ENCODE measurements around the gene WDR59.
"Not testable (repeated sequence)": the region's sequence is repeated elsewhere in the genome, so short reads cannot be mapped to it uniquely, and the experiment has no call there.

WDR59 gene

DNA sequence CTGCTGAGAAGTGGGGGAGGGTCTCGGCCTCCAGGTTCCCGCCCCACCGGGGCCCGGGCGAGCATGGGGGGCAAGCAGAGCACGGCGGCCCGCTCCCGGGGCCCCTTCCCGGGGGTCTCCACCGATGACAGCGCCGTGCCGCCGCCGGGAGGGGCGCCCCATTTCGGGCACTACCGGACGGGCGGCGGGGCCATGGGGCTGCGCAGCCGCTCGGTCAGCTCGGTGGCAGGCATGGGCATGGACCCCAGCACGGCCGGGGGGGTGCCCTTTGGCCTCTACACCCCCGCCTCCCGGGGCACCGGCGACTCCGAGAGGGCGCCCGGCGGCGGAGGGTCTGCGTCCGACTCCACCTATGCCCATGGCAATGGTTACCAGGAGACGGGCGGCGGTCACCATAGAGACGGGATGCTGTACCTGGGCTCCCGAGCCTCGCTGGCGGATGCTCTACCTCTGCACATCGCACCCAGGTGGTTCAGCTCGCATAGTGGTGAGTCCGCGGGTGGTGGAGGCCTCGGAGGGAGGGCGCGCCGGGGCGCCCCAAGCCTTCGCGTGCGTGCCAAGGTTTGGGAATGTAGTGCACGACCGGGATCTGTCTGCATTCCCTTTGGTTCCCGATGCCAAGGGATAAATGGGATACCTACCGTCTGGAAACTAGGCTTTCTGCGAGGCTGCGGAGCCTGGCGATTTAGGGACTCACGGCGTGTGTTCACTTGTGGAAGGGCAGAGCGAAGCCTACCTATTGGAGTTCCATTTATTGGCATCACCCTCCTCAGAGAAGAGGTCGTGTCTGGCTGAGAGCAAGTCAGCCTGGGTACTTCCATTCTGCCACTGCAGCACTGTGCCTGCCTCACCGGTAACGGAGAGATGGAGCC, 14.9 kb upstream of the WDR59 start:
- TF ChIP-seq POU2F2 (IDR thresholded peaks at IDR 0.05; ENCODE audit: low read depth, low read length) (no peak), POLR2A (IDR thresholded peaks at IDR 0.05; ENCODE audit: low read depth, low read length) (no peak), PAX5 (IDR thresholded peaks at IDR 0.05; ENCODE audit: insufficient read depth, low read length, severe bottlenecking) (no peak), SPI1 (IDR thresholded peaks at IDR 0.05; ENCODE audit: low read depth, low read length) (no peak), TAF1 (IDR thresholded peaks at IDR 0.05; ENCODE audit: low read depth, low read length) (no peak)

DNA sequence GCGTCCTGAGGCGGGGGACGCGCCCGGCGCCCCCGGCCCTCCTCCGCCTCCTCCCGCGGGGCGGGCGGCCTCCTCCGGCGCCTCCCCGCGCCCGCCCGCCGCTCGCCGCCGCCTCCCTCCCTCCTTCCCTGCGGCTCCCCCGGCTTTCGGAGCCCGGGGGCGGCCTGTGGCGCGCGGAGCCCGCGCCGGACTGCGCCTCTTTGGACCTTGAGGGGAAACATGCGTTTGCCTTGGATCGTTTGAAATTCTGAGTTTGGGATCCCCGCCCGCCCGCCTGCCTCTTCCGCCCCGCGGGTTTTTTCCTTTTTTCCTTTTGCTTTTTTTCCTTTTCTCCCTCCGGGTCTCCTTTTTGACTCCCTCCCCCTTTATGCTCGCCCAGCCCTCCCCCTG, 14.3 kb upstream of the WDR59 start:
- FAIRE-seq = no peak
- DNase-seq (ENCODE audit: insufficient read length, low spot score) = peak; percentile 44
- no peak for TF ChIP-seq SPI1 (IDR thresholded peaks at IDR 0.05; ENCODE audit: low read depth, low read length)
- TF ChIP-seq POU2F2 (IDR thresholded peaks at IDR 0.05; ENCODE audit: low read depth, low read length) = no peak
- no peak for TF ChIP-seq PAX5 (IDR thresholded peaks at IDR 0.05; ENCODE audit: insufficient read depth, low read length, severe bottlenecking)
- no peak for TF ChIP-seq TAF1 (IDR thresholded peaks at IDR 0.05; ENCODE audit: low read depth, low read length)
- no peak for TF ChIP-seq POLR2A (IDR thresholded peaks at IDR 0.05; ENCODE audit: low read depth, low read length)
- TF ChIP-seq POLR2AphosphoS5 (IDR thresholded peaks at IDR 0.05; ENCODE audit: low read depth, low read length) = no peak

More for the DNA sequence above, 14.9 kb upstream of the WDR59 start:
- peak; percentile 47 for DNase-seq (ENCODE audit: insufficient read length, low spot score)
- FAIRE-seq = no peak

DNA sequence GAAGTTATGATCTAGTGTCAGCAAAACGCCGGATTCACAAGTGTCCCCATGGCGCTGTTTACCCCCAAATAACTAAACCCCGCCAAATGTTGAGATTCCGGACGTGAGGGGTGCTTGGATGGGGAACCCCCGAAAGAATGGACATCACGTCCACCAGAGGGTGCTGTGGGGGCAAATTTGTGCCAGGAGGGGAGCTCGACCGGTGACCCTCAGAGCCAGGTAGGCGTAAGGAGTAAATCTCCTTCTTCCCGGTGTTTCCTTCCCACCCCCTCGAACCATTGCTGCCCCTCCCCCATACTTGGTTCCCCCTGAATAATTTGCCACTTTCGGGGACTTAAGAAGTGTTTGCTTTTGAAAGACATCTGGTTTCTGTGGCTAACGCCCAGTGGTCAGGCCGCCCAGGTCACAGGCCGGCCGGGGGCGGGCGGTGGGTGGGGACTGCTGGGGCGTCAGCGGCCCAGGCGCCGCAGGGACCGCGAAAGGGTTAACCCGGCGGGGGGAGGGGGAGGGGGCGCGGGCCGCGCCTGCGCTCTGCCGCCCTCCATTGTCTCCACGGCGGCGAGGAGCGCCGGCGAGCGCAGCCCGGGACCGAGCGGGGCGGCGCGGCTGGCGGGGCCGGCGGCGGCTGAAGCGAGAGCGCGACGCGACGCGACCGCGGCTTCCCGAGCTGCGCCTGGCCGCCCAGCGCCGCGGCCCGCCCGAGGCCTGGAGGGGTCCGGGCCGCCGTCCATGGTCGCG, 13.7 kb upstream of the WDR59 start, which contains the start of gene ZNRF1:
TSS of gene ZNRF1 (plus strand) at position 544 of the 738 bp plus-strand sequence. CDS start 648 bp downstream, outside the sequence.
- no peak for TF ChIP-seq TAF1 (IDR thresholded peaks at IDR 0.05; ENCODE audit: low read depth, low read length)
- TF ChIP-seq POU2F2 (IDR thresholded peaks at IDR 0.05; ENCODE audit: low read depth, low read length) = no peak
- peak; percentile 49 for TF ChIP-seq PAX5 (IDR thresholded peaks at IDR 0.05; ENCODE audit: insufficient read depth, low read length, severe bottlenecking)
- TF ChIP-seq POLR2A (IDR thresholded peaks at IDR 0.05; ENCODE audit: low read depth, low read length) = no peak
- peak; percentile 86 for DNase-seq (ENCODE audit: insufficient read length, low spot score)
- peak; percentile 90 for FAIRE-seq

DNA sequence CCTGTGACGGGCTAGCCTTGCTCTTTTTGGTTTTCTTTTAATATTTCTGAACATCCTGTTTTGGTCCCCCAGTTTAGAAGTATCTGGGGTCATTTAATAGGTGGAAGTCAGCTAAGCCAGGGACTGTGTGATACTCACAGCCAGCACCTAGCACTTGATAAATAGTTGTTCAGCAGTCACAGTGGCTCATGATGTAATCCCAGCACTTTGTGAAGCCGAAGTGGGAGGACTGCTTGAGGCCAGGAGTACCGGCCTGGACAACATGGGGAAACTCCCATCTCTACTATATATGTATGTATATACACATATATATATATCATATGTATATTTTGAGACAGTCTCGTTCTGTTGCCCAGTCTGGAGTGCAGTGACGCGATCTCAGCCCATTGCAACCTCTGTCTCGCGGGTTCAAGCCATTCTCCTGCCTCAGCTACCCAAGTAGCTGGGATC, 12.1 kb upstream of the WDR59 start:
- DNase-seq (ENCODE audit: insufficient read length, low spot score) = no peak
- TF ChIP-seq SPI1 (IDR thresholded peaks at IDR 0.05; ENCODE audit: low read depth, low read length) (no peak), POLR2A (IDR thresholded peaks at IDR 0.05; ENCODE audit: low read depth, low read length) (no peak), POLR2AphosphoS5 (IDR thresholded peaks at IDR 0.05; ENCODE audit: low read depth, low read length) (no peak), PAX5 (IDR thresholded peaks at IDR 0.05; ENCODE audit: insufficient read depth, low read length, severe bottlenecking) (no peak), TAF1 (IDR thresholded peaks at IDR 0.05; ENCODE audit: low read depth, low read length) (no peak)
- FAIRE-seq = no peak

DNA sequence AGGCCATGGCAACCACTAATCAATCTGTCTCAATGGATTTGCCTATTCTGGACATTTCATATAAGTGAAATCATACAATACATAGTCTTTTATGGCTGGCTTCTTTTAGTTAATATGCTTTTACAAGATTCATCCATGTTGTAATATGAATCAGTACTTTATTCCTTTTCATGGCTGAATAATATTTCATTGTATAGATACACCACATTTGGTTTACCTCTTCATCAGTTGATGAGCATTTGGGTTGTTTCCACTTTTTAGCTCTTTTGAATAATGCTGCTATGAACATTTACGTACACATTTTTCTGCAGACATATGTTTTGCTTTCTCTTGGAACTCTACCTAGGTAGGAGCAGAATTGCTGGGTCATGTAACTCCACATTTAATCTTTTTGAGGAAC, 11.1 kb upstream of the WDR59 start:
- TF ChIP-seq POU2F2 (IDR thresholded peaks at IDR 0.05; ENCODE audit: low read depth, low read length) = no peak
- no peak for TF ChIP-seq PAX5 (IDR thresholded peaks at IDR 0.05; ENCODE audit: insufficient read depth, low read length, severe bottlenecking)
- TF ChIP-seq TAF1 (IDR thresholded peaks at IDR 0.05; ENCODE audit: low read depth, low read length) = no peak
- no peak for TF ChIP-seq POLR2A (IDR thresholded peaks at IDR 0.05; ENCODE audit: low read depth, low read length)
- TF ChIP-seq POLR2AphosphoS5 (IDR thresholded peaks at IDR 0.05; ENCODE audit: low read depth, low read length) = no peak
- TF ChIP-seq SPI1 (IDR thresholded peaks at IDR 0.05; ENCODE audit: low read depth, low read length) = no peak
- DNase-seq (ENCODE audit: insufficient read length, low spot score) (no peak), FAIRE-seq (no peak)

DNA sequence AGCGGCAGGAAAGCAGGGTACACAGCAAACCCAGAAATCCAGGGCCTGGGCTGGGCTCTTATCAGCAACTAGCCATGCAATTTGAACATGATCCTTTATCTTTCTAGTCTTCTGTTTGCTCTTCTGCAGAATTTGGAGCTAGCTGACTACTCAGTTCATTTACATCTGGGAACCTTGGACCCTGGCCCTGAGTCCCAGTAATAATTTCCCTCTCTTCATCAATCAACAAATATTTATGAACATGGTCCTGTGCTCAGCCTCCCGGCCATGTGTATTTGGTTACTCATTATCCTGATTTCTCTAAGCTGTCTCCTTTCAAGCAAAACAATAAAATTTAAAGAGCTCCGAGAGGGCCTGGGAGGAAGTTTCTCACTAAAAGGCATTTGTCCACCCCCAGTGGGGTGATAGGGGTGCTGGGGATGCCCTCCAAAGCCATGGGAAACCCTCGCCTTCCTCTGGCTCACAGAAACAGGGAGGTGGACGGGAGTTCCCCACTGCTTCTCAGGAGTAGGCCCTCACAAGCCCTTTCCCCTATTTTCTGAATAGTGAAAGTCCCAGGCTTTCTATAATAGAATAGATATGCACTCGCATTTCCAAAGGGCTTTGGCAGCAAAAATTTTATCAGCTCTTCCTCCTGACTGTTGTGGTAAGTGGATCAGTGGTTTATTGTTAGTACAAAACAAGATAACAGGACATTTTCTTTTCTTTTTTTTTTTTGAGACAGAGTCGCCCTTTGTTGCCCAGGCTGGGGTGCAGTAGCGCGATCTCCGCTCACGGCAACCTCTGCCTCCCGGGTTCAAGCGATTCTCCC, 6.9 kb upstream of the WDR59 start:
- DNase-seq (ENCODE audit: insufficient read length, low spot score) = no peak
- no peak for FAIRE-seq
- TF ChIP-seq POLR2A (IDR thresholded peaks at IDR 0.05; ENCODE audit: low read depth, low read length) (no peak), PAX5 (IDR thresholded peaks at IDR 0.05; ENCODE audit: insufficient read depth, low read length, severe bottlenecking) (no peak), POLR2AphosphoS5 (IDR thresholded peaks at IDR 0.05; ENCODE audit: low read depth, low read length) (no peak), SPI1 (IDR thresholded peaks at IDR 0.05; ENCODE audit: low read depth, low read length) (no peak), POU2F2 (IDR thresholded peaks at IDR 0.05; ENCODE audit: low read depth, low read length) (no peak), TAF1 (IDR thresholded peaks at IDR 0.05; ENCODE audit: low read depth, low read length) (no peak)

DNA sequence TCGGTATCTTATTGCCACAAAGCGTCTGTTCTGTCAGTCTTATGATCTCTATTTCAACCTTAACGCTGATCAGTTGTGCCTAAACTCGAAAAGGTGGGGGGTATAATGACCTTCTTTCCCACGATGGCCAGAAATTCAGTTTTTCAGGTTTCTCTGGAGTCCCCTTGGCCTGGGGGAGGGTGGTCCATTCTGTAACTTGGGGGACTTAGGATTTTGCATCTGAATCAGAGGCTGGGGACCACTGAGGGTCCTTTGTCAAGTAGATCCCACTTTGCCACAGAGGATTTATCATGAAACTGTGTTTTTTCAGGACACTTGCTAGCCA, 6.3 kb upstream of the WDR59 start:
- no peak for TF ChIP-seq TAF1 (IDR thresholded peaks at IDR 0.05; ENCODE audit: low read depth, low read length)
- TF ChIP-seq SPI1 (IDR thresholded peaks at IDR 0.05; ENCODE audit: low read depth, low read length) = no peak
- TF ChIP-seq POU2F2 (IDR thresholded peaks at IDR 0.05; ENCODE audit: low read depth, low read length) = no peak
- TF ChIP-seq POLR2AphosphoS5 (IDR thresholded peaks at IDR 0.05; ENCODE audit: low read depth, low read length) = no peak
- no peak for TF ChIP-seq PAX5 (IDR thresholded peaks at IDR 0.05; ENCODE audit: insufficient read depth, low read length, severe bottlenecking)
- TF ChIP-seq POLR2A (IDR thresholded peaks at IDR 0.05; ENCODE audit: low read depth, low read length) = no peak
- no peak for DNase-seq (ENCODE audit: insufficient read length, low spot score)
- FAIRE-seq = no peak

DNA sequence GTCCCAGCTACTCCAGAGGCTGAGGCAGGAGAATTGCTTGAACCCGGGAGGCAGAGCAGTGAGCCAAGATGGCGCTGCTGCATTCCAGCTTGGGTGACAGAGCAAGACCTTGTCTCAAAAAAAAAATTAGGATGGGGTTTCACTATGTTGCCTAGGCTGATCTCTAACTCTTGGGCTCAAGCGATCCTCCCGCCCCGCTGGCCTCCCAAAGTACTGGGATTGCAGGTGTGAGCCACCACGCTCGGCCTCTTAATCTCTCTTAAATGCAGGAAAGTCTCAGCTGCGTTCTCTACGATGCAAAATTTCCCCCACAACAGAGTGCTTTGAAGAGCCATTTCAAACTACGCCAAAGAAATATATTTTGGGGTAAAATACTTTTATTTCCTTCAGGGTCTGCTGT, 5.9 kb upstream of the WDR59 start:
- TF ChIP-seq POLR2AphosphoS5 (IDR thresholded peaks at IDR 0.05; ENCODE audit: low read depth, low read length) = no peak
- no peak for TF ChIP-seq POU2F2 (IDR thresholded peaks at IDR 0.05; ENCODE audit: low read depth, low read length)
- no peak for TF ChIP-seq SPI1 (IDR thresholded peaks at IDR 0.05; ENCODE audit: low read depth, low read length)
- TF ChIP-seq PAX5 (IDR thresholded peaks at IDR 0.05; ENCODE audit: insufficient read depth, low read length, severe bottlenecking) = no peak
- DNase-seq (ENCODE audit: insufficient read length, low spot score) (no peak), FAIRE-seq (no peak)

DNA sequence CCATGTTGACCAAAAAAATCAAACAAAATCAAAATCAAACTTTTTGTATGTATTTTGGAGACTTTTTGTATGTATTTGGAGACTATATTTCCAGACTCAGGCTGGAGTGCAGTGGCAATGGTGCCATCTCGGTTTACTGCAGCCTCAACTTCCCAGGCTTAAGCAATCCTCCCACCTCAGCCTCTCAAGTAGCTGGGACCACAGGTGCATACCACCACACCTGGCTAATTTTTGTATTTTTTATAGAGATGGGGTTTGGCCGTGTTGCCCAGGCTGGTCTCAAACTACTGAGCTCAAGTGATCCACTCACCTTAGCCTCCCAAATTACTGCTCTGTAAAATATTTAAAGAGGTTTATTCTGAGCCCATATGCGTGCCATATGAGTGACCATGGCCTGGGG, 4.9 kb upstream of the WDR59 start:
- not testable (repeated sequence) for DNase-seq (ENCODE audit: insufficient read length, low spot score); FAIRE-seq
